ENCODE data around the gene MORC1.

Gene MORC1

GRCh38 chr3:109025896-109026295, 92.0 kb downstream of the MORC1 start:
- DNase-seq: no peak

DNA sequence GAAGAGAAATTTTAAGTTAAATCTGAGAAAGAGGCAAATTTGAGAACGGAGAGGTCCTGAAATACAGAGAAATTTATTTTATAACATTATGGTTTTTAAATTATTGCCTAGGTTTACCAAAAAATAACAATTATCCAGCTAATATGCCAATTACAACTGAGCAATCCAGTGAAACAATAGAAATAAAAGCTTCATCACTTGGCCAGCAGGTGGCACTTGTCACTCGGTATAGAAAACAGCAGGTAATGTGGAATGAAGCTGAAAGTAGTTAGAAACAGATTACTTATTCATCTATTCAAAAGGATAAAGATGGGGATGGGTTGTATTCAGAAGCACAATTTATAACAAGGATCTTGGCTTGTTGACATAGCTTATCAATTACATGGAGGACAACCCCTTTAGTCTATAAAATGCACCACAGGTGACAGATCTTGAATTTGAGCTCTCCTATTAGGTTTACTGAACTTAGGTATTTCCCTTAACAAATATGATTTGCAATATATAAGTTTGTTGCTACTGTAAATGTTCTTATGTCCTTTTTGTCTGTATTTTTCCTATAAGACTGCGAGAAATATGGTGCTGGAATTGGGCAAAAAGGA, 94.2 kb downstream of the MORC1 start:
- no peak for DNase-seq

- no peak for DNase-seq
These were observed 94.8 kb downstream of the MORC1 start for GRCh38 chr3:109023167-109023566.

GRCh38 chr3:109021556-109021955, 96.4 kb downstream of the MORC1 start:
- DNase-seq: no peak

GRCh38 chr3:109018828-109019227, 99.1 kb downstream of the MORC1 start:
- no peak for DNase-seq

DNA sequence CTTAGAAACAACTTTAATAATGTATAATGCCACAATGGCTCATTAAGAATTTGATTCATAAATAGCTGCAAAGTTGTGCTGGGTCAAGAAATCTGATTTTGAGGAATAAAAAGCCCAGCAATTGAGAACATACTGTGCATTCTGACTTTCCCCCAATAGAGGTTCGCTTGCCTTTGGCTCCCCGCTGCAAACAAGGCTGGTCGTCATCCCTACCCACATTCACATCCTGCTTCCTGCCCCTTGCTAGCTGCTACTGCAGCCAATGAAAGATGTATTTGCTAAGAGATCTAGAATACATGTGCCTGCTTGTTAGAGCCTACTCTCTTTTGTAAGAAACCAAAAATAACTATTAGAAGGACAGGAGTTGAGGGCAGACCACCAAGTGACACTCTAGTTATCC, 112.5 kb downstream of the MORC1 start:
- DNase-seq: no peak

GRCh38 chr3:108998436-108998835, 119.5 kb downstream of the MORC1 start:
- DNase-seq: no peak

DNA sequence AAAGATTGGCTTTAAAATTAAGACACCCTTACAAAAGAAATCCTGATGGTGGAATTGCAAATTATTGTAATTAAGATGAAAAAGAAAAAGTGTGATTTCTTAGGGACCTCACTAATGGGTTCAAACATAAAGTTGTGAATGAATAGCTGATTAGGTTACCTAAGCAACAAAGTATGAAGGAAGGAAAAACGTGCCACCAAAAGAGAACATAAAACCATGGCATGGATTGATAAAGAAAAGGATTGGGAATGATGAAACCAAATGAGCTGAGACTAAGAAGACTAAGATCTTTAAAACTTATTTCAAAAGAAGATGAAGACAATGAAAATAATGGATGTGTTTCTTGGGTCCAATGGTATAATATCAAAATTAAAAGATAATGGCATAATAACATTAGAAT, 132.1 kb downstream of the MORC1 start:
- DNase-seq: no peak

DNA sequence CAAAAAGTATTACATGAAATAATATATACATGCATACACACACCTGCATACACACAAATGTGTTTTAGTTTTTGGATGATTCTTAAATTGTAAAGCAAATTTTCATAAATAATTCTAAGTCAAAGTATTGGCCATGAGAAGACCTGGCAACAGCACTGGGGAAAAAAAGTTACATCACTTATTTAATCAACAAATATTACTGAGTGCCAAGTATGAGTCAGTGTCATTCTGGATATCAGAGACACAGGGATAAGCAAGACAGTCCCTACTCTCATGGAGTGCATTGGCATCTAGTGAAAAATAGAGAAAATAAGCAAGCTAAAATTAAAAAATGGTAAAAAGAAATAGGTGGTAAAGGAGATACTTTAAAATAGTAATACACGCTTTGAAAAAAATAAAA, 134.9 kb downstream of the MORC1 start:
- no peak for DNase-seq

DNA sequence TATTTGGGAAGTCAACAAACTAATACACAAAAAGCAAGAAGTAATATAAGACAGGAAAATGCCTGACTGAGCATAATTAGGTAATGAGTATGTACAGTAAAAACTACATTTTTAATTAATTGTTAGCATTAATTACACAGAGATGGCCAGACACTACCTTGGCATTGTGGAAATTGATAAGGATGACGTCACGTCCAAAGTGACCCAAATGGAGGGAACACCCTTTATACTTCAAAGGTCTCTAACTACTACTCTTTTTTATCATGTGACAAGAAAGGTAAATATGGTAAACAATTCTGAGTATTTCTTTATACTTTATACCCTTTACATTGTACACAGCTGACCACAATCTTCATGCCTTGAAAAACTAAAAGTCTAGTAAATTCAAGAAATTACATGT, 141.9 kb downstream of the MORC1 start:
- DNase-seq: no peak

GRCh38 chr3:108973019-108973418, 144.9 kb downstream of the MORC1 start:
- DNase-seq: no peak

DNA sequence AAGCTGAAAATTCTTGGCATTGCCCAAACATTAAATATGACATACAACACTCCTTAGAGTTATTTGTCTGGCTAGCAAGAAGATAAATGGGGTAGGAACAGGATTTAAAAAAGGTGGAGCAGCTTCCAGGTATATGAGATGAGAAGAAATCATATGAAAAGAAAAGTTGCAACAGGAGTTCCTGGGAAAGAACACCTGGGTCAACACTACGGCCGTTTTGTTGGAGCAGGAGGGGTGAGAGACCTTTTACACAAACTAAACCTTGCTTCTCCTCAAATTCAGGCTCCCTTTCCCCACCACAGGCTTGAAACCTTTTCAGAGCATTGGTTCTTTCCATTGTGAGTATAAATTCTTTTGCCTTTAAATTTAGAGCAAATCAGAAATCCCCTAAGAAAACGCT, 145.5 kb downstream of the MORC1 start:
- no peak for DNase-seq

- DNase-seq: no peak
These were observed 147.4 kb downstream of the MORC1 start for GRCh38 chr3:108970561-108970960.

DNA sequence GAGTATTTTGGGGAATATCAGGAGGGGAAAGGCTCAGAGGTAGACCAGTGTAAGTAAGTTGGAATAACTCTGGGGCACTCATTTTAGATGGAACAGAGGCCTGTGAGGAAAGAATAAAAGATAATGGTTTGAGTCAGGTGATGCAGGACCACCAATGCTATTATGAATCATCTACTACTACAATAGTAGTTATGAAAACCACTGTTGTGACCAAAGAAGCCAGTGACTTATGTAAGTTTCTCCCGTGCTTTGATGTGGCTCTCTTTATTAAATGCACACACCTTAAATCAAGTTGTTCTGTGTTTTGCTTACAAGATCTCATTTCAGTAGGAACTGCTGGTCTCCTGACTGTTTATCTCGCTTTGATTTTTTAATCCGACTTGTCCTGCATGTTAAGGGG, 151.2 kb downstream of the MORC1 start:
- no peak for DNase-seq

DNA sequence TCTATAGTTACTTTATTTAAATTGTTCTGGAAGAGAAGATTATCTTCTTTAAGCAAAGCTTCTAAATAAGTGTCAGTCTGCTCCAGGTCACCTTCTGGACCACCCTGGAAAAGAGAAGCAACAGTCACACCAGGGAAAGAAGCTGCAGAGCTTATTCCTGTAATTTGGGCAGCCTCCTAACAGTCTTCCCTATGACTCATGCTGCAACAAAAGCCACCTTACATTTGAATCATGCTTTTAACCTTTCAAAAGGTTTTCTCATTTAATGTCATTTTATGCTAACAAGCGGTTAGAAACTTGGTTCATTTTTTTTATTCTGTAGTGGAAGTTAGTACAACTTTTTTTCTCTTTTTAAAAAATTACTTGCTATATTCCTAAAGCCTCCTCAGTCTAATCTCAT, 158.9 kb downstream of the MORC1 start:
- no peak for DNase-seq

GRCh38 chr3:108953700-108954099, 164.2 kb downstream of the MORC1 start, which contains the start of gene GUCA1C:
Gene GUCA1C (minus strand): TSS chr3:108953879. CDS start chr3:108953762, 117 bp downstream.
- no peak for DNase-seq

GRCh38 chr3:108953210-108953609, 164.7 kb downstream of the MORC1 start:
- DNase-seq: no peak

GRCh38 chr3:108951820-108952501, 166.0 kb downstream of the MORC1 start:
- DNase-seq: no peak

- DNase-seq: no peak
These were observed 170.1 kb downstream of the MORC1 start for GRCh38 chr3:108947855-108948254.

- DNase-seq: no peak
These were observed 171.3 kb downstream of the MORC1 start for GRCh38 chr3:108946292-108947285.

- DNase-seq: no peak
These were observed 177.2 kb downstream of the MORC1 start for GRCh38 chr3:108940568-108941263.

DNA sequence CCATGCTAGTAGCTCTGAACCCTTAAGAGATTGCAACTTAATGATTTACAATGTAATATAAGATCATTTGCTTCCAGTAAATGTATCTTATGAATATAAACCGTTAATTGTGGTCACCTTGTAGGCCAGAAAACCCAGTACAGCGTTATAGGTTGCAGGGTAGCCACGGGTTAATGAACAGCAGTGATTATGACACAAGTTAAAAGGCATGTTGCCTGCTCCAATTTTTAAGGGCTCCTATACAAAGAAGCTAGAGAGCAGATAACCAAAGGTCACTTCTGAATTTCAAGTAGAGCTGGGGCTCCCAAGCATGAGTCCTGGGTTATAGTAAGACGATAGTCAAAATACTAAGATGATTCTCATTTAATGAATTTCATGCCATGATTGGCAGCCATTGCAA, 177.8 kb downstream of the MORC1 start:
- DNase-seq: no peak

Measured in NK-92 treated with Interleukin-12 subunit alpha and Interleukin-12 subunit beta, amount 100 ng/mL, for 24 hours (cell line).